Lower leg skin (tissue), 3 donors: Measurements from ENCODE around the gene ADD1.

ENCODE experiments used
- CTCF ChIP-seq, 3 donors: fragments of 450-650 bp; IDR thresholded peaks; one replicate each; pipeline ENCODE4 v1.5.1; 2016; ENCODE audit warnings: antibody characterized with exemption in 3 of 3, mild to moderate bottlenecking in 3 of 3, moderate library complexity in 2 of 3
- POLR2A ChIP-seq, 2 donors: fragments of 450-650 bp; IDR thresholded peaks; one replicate each; pipeline ENCODE4 v1.6.1; 2016 to 2017; ENCODE audit warnings: antibody characterized with exemption in 2 of 2, mild to moderate bottlenecking in 1 of 2, moderate library complexity in 1 of 2

DNA sequence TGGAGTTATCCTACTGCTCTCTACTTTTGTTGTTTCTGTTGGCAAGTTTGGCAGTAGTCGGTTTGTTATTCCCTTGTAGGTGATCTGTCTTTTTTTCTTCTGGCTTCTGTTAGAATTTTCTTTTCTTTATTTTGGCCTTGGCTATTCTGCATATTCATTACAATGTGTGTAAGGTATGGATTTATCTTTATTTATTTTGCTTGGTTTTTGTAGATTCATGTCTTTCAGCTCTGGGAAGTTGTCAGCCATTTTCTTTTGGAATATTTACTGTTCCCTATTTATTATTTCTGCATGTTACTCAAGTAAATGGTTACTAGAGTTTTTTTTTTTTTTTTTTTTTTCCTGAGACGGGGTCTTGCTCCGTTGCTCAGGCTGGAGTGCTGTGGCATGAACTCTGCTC is 12.6 kb downstream of the ADD1 start:
- TF ChIP-seq CTCF (IDR thresholded peaks at IDR 0.05) (no peak), POLR2A (IDR thresholded peaks at IDR 0.05) (no peak)
